GM19099 (cell line): ENCODE measurements around the gene RPRD1B.

ENCODE experiments used
- POLR2A ChIP-seq: IDR thresholded peaks from 3 replicates; pipeline ENCODE4 v1.6.1; 2011; ENCODE audit warnings: low read depth; ENCODE audit not compliant: insufficient read length; ENCODE audit errors: extremely low read depth

Gene RPRD1B

DNA sequence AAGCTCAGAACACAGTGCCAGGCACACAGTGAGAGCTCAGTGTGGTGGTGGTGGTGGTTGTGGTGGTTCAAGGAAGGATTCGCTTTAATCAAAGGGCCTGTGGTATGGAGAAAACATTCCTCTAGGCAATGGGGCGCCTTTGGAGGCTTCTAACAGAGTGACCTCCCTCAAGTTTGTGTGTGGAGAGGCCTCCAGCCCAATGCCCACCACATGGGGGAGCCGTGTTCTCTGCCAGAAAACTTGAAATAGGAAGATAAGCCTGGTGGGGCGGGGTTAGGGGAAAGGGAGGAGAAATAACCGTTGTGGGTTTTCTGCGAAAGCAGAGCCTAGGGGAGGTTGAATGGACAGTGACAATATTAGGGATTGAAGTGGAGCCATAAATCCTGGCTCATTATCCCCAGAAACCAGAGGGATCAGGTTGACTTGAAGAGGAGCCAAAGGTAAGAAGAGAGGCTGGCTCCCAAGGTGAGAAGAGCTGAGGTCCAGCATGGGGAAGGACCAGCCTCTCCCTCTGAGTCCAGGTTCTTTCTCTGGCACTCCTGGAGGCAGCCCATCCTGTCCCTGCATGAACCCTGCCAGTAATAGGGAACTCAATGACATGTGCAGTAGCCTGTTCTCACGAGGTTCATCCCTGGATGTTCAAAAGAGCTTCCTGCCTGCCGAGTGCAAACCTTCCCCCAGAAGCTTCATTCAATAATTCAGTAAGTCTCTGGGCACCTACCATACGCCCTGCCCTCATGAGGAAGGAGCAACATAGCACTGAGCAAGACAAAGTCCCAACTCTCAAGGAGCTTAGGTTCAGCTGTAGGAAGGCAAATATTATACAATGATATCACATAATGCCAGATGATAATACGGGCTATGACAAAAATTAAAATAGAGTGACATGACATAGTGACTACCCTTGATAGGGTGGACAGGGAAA, 80.1 kb downstream of the RPRD1B start:
- TF ChIP-seq POLR2A = no peak

GRCh38 chr20:38114353-38114791, 80.8 kb downstream of the RPRD1B start:
- no peak for TF ChIP-seq POLR2A

GRCh38 chr20:38115205-38115604, 81.7 kb downstream of the RPRD1B start:
- no peak for TF ChIP-seq POLR2A

- TF ChIP-seq POLR2A = no peak
These were observed 82.3 kb downstream of the RPRD1B start for GRCh38 chr20:38115896-38116295.

GRCh38 chr20:38116409-38117165, 83.0 kb downstream of the RPRD1B start:
- TF ChIP-seq POLR2A = no peak

DNA sequence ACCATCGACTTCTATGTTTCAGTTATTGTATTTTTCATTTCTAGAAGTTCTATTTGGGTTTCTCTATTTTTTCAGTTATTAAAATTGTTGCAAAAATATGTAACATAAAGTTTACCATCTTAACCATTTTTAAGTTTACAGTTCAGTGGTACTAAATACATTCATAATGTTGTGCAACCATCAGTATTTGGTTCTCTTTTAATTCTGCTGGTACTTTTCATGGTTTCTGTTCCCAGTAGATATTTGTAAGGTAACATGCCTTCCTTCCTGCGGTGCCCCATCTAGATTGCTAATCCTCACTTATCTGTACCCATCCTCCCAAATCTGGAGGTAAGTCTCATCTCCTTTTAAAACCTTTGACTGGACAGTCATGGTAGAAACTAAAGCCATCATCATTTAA, 83.7 kb downstream of the RPRD1B start:
- no peak for TF ChIP-seq POLR2A

- TF ChIP-seq POLR2A = no peak
These were observed 84.1 kb downstream of the RPRD1B start for GRCh38 chr20:38117635-38118034.

DNA sequence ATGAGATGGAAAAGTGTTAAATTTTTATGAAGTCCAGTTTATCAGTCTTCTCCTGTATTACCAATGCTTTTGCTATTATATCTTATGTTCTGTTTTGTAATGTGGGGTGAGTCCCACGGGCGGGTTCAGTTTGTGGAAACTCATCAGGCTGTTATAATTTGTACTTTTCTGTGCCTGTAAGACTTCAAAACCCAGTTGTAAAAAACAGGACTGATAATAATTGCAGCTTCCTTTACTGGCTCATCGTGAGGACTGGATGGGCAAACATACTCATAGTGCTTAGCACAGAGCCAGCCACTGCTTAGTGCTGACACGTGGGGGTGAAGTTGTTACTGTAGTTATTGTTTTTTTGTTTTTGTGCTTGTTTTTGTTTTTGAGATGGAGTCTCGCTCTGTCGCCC, 85.9 kb downstream of the RPRD1B start:
- TF ChIP-seq POLR2A = no peak

- TF ChIP-seq POLR2A = no peak
These were observed 87.1 kb downstream of the RPRD1B start for GRCh38 chr20:38120625-38120988.

DNA sequence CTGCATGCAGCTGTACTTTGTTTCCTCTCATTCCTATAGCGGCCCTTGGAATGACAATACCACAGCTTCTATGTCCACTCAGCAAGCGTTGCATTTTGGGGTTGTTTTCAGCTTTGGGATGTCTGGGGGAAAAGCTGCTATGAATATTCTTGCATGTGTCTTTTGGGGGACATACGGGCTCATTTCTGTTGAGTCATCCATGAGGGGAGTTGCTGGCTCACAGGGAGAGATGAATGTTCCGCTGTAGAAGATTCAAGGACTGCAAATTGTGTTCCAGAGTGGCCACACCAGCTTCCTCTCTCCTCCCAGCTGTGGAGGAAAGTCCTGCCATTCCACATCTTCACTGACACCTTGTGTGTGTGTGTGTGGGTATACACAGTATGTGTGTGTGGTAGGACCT, 88.2 kb downstream of the RPRD1B start:
- TF ChIP-seq POLR2A = no peak

DNA sequence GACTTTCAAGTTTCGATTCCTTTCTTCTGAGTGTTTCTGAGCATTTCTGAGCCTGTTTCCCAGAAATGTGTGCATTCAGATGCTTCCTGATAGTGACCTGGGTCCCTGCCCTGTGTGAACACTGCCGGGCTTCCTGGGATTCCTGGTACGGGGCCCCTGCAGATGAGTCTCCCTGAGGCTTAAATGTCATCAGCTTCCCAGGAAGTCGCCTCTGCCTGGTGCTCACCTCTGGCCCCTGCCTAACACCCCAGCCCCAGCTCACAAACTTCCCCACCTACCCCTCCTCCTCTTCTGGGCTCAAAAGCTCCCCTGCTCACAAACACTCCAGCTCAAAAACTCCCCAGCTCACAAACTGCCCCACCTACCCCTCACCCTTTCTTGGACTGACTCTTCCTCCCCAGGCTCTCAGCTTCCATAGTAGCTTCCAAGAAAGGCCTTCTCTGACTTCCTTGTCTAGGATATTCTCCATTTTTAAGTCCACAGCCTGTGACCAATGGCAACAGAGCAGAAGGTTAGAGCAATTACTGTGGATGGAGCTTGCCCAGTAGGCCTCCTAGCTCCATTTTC, 89.6 kb downstream of the RPRD1B start:
- no peak for TF ChIP-seq POLR2A

DNA sequence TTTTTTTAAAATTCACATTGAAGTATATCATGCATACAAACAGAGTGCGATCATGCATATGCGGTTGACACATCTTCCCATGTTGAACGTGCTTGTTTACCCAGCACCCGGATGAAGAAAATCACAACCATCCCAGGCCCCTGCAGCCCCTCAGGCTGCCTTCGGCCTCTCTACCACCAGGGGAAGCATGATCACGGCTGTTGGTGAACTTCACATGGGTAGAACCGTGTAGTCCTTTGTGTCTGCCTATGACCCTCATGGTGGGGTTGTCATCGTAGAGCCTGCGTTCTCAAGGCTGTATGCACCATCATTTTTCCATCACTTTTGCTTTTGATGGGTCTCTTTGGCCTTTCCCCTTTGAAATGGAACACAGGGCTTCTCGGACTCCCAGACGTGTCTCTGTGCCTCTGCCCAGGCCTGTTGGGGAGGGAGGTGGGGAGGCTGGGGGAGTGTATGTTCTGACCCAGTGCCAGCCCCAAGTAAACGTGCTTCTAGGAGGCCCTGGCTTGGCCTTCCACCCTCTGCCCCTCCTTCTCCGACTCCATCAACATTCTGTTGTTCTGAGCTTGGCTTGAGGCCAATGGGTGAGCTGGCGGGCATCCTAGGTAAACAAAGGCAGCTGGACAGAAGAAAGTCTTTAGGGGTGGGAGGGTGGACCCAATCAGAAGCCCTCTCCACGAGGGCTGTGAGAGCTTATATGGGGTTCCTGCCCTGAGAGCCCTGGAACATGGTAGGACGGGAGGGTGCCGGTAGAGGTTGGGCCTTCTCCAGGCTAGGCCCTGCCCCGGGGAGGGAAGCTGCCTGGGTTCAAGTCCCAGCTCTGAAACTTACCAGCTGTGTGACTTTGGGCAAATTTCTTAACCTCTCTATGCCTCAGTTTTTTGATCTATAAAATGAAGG, 91.9 kb downstream of the RPRD1B start:
- TF ChIP-seq POLR2A = no peak

DNA sequence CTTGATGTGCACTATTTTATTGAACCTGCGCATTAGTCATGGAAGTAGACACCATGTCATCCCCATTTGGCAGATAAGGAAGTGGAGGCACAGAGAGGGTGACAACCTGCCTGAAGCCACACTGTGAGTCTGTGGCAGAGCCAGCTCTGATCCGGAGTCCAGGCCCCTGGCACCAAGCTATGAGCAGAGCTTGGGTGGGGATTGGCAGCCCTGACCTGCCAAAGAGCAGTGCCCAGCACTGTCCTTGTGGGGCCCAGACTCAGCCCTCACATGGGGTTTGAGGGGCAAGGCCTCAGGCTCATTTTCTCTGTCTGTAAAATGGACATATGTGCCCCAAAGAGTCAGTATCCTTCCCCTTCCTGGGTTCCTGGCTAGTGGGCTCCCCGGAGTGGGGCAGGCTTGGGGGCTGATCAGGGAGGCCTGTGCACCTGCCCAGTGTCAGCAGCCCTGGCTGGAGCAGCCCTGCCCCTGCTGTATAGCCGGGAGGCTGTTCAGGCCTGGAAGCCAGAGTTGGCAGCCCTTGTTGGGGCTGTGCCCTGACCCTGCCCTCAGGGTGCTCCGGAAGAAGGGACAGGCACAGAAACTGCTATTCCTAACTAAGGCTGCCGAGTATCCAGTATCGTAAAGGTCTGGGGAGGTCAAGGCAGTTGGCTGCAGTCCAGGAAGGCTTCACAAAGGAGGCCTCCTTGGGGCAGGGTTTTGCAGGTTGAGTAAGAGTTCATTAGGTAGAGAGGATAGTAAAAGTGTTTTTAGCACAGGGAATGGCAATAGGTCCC, 92.8 kb downstream of the RPRD1B start:
- no peak for TF ChIP-seq POLR2A
